SJSA1 (cell line): ENCODE data around the gene AOC1. TPM values are rescaled to one million over a fixed set of nuclear protein-coding genes. Genes with fewer than 3 reads are reported as not detected.

Source experiments
- DNase-seq, 2 experiments: peaks; one replicate each; pipeline ENCODE4 v3.0.0-alpha.2; 2015 to 2020; ENCODE audit warnings: low spot score in 2 of 2, low read depth in 1 of 2
- H3K27ac ChIP-seq: fragments of 250-450 bp; sonication (Bioruptor Pico); 2 replicates; pipeline ENCODE4 v1.5.1; 2020; ENCODE audit warnings: mild to moderate bottlenecking, moderate library complexity
- H3K27me3 ChIP-seq: fragments of 250-450 bp; sonication (Bioruptor Pico); replicated peaks from 2 replicates; pipeline ENCODE4 v1.5.1; 2020; ENCODE audit warnings: mild to moderate bottlenecking, moderate library complexity
- H3K36me3 ChIP-seq: fragments of 250-450 bp; sonication (Bioruptor Pico); 2 replicates; pipeline ENCODE4 v1.5.1; 2020; ENCODE audit warnings: mild to moderate bottlenecking
- H3K4me1 ChIP-seq: fragments of 250-450 bp; sonication (Bioruptor Pico); replicated peaks from 2 replicates; pipeline ENCODE4 v1.6.1; 2021; ENCODE audit warnings: mild to moderate bottlenecking
- H3K4me3 ChIP-seq: fragments of 250-450 bp; sonication (Bioruptor Pico); 2 replicates; pipeline ENCODE4 v1.5.1; 2020; ENCODE audit warnings: mild to moderate bottlenecking
- H3K9me3 ChIP-seq: fragments of 250-450 bp; sonication (Bioruptor Pico); replicated peaks from 2 replicates; pipeline ENCODE4 v1.5.1; 2020; ENCODE audit warnings: mild to moderate bottlenecking
- total RNA-seq: library from RNA; depleted of rRNA; stranded (reverse); fragments of >200 nt; shearing (Covaris generic); gene quantifications from 2 replicates; pipeline ENCODE4 v1.2.3, GENCODE V29; 2014

The AOC1 gene
- total RNA-seq, 1 experiment from 2014 or later, result not detected

DNA sequence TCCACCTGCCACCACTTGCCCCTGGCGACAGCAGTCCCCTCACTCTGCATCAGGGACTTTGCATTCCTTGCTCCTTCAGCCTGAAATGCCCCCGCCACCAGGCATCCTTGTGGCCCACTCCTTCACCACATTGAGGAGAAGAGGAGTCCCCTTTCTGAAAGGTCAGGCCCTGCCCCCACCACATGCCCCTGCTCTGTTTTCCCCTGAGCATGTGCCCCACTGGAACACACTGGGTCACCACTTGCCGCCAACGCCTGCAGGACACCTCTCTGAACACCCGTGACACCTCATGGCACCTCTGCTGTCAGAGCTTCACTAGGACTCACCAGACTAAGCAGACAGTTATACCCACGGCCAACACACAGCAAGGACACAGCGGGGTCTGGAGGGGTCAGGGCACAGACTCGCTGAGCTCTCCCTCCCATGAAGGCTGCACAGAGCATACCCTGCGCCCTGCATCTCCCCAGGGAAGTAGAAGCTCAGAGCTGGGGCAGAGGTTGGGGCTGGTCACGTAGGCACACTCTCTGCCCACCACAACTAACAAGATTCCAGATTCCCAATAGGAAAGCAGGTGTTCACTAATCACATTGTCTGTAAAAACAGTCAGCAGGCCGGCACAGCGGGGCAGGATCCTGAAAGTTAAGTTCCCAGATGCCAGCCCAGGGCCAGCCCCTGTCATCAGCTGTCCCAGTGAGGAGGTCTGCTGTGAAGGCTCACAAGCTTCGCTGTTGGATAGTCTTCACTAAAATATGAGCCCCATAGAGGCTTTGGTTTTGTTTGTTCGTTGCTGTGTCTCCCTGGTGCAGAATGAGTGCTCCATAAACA lies 5.8 kb upstream of the AOC1 start:
- Histone ChIP-seq H3K27ac (no peak overlapping the region), H3K36me3 (no peaks in the 10 kb centered on the region), H3K27me3 (peaks cover 5% of the 10 kb centered on the region; the same call in 1 of the 2 replicates), H3K4me3 (no peak overlapping the region), H3K4me1 (no peaks in the 10 kb centered on the region), H3K9me3 (no peaks in the 10 kb centered on the region)
- DNase-seq, result no peak

DNA sequence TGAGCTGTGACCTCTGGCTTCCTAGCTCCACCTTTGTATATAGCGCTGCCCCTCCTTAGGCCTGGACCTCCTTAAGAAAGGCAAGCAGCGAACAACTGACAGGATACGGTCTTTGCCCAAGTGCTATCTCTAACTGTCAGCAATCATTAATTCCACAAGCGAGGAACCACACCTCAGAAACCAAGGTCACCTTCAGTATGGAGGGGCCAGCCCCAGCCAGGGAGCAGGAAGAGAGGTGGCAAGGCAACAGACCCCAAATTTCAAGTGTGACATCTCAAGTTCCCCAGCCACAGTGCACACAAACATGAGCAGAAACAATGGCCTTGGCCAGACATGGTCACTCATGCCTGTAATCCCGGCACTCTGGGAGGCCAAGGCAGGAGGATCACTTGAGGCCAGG lies 4.8 kb upstream of the AOC1 start:
- Histone ChIP-seq H3K4me1 (no peaks in the 10 kb centered on the region), H3K9me3 (no peaks in the 10 kb centered on the region), H3K27ac (no peak overlapping the region), H3K27me3 (peaks cover 8% of the 10 kb centered on the region), H3K4me3 (no peak overlapping the region), H3K36me3 (no peaks in the 10 kb centered on the region)
- DNase-seq, result peak in 1 of 2 experiments; percentile 30

DNA sequence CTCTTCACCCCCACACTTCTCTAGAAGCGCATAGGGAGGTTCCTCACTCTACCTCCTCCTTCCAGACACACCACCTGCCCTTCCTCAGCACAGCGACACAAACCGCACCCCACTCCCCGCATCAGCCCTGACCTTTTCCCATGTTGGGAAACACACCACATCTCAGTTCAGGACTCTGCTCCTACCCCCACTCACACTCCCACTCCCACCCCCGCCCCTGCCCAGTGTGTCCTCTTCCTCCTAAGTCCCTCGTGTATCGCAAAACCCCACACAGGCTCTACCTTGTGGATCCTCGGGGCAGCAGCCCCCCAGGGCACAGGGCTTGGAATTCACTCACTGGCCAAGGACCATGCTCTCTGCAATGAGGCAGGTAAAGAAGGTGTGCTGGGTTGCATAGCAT lies 4.2 kb upstream of the AOC1 start:
- Histone ChIP-seq H3K36me3 (no peaks in the 10 kb centered on the region), H3K4me1 (no peaks in the 10 kb centered on the region), H3K4me3 (no peak overlapping the region), H3K27ac (no peak overlapping the region), H3K27me3 (peaks cover 14% of the 10 kb centered on the region), H3K9me3 (no peaks in the 10 kb centered on the region)
- peak in 1 of 2 experiments; percentile 30 for DNase-seq

DNA sequence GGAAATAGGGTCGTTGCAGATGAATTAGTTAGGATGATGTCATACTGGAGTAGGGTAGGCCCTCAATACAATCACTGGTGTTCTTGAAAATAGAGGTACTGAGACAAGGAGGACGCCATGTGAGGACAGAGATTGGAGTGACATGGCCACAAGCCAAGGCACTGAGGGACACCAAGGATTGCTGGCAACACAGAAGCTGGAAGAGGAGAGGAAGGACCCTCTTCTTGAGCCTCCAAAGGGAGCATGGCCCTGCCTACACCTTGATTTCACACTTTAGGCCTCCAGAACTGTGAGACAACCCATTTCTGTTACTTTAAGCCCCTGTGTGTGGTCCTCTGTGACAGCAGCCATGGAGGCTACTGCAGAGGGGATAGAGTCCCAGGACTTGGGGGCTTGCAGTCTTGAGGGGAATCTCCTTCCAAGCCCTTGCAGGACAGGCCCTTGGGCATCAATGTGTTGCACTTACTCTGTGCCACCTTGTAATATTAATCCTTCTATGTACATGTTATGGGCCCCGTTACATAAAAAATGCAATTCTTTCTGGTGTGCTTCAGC lies 3.7 kb upstream of the AOC1 start:
- no peak overlapping the region for H3K4me3 ChIP-seq
- H3K27me3 ChIP-seq, result peaks cover 14% of the 10 kb centered on the region
- H3K4me1 ChIP-seq, result no peaks in the 10 kb centered on the region
- H3K36me3 ChIP-seq, result no peaks in the 10 kb centered on the region
- no peaks in the 10 kb centered on the region for H3K9me3 ChIP-seq
- peak in 1 of 2 experiments; percentile 25 for DNase-seq
- no peak overlapping the region for H3K27ac ChIP-seq

DNA sequence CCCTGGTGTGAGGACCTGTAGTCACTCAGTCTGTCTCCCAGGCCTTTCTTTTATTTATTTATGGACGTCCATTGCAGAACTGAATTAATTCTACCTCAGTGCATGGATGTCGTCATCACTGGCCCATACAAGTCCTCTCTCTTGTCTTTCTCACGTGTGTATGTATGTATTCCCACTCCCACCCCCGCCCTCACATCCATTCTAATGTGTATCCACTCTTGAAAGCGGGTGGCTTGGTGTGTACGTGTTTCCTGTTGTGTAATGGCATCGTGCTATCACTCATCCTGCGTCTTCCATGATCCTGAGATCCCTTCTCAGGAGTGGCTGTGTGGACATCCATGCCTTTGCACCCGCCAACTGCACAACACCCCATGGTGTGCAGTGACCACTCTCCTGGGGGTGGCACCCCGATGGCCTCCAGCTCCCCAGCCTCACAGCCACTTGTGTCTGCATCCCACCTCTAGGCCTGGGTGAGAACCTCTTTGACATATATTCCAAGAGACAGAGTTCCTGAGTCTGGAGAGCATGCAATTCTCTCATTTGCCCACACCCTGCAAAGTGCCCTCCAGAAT lies 3.0 kb upstream of the AOC1 start:
- H3K36me3 ChIP-seq, result no peaks in the 10 kb centered on the region
- H3K9me3 ChIP-seq, result no peaks in the 10 kb centered on the region
- H3K27me3 ChIP-seq, result peaks cover 14% of the 10 kb centered on the region
- DNase-seq, result peak in 1 of 2 experiments; percentile 27
- H3K4me1 ChIP-seq, result no peaks in the 10 kb centered on the region
- no peak overlapping the region for H3K27ac ChIP-seq
- H3K4me3 ChIP-seq, result no peak overlapping the region

DNA sequence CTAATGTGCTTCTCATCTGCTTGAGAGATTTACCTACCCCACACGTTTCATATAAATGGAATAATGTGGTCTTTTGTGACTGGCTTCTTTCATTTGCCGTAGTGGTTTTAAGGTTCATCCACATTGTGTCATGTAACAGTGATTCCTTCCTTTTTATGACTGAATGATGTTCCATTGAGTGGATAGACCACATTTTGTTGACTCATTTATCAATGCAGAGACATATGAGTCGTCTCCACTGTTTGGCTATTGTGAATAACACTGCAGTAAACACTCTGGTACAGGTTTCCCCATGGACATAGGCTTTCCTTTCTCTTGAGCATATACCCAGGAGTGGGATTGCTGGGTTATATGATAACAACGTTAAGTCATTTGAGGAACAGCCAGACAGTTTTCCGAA lies 2.0 kb upstream of the AOC1 start:
- Histone ChIP-seq H3K36me3 (no peaks in the 10 kb centered on the region), H3K4me1 (no peaks in the 10 kb centered on the region), H3K27me3 (peaks cover 14% of the 10 kb centered on the region), H3K27ac (no peak overlapping the region), H3K4me3 (no peak overlapping the region), H3K9me3 (no peaks in the 10 kb centered on the region)
- DNase-seq, result no peak

DNA sequence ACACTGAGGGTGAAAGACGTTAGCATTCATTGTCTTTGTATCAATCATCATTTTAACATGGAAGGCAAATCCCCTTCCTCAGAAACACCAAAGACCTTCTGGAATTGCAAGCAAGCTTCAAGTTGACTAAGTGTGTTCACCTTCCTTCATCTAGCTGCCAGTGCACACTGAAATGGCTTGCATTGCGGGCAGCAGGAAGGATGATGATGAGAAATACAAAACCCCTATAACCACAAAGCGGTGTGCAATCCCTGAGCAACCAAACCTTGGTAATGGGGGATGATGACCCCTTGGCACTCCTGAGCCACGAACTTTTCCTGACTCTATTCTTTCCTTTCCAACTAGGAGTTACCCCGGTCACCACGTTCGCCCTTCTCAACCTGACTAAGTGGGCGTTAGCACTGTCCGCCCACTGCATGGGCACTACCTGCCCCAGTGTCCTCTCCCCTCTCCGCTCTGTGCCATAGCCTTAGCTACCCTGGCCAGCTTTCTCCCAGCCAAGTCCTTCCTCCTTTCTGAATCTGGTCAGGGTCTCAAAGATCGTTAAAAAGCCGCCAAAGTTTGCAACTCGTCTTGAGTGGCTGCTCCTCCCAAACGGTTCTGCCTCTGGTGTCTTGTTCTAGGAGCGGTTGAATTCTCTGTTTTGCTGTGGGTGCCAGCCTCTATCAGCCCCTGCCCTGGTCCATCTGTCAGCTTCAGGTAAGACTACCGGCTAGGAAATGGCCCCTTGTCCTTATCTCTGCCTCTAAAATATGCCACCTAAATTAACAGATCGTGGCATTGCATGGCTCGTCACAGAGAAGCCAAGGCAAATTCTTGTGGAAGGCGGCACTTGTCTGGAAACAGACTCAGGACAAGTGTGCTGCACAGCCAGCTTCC lies 586 bp upstream of the AOC1 start:
- no peak overlapping the region for H3K27ac ChIP-seq

DNA sequence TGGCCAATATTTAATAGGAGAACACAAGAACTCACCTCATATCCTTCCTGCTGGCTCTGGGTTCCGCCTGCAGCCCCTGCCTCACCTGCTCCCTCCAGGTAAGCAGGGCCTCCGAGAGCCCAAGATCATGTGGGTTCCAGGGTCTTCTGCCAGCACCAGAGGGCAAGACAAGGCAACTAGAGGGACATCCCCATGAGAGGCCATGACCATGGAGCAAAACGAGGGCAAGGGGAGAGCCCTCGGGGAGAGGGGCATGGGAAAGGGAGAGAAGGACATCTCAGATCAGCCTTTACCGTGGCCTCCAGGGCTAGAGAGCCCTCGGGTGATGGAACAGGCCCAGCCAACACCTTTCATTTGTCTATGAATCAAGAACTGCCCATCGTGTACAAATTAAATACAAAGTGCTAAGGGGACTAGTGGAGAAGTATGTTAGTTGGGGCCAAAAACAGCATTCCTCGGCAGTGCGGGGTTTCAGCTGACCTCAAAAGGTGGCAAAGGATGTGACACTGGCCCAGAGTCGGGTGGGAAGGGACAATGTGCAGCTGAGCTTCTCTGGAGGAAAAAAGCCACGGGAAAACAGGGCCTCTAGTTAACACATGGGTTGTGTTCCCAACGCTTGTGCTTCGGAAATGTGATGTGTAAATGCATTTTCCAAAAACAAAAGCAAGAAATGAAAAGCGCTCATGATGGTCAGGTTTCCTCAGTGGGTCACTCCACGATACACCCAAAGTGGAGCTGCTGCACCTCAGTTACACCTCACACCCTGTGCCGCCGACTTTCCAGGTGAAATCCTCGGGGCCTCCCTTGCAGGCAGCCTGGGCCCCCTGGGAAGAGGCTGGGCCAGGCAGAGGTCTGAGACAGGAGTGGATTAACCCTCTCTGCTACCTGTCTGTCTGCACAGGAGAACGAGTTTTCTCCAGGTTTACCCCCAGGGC lies 2.0 kb downstream of the AOC1 start:
- H3K9me3 ChIP-seq, result no peaks in the 10 kb centered on the region

More for the DNA sequence above, 586 bp upstream of the AOC1 start:
- H3K27me3 ChIP-seq, result peaks cover 19% of the 10 kb centered on the region
- peak in 1 of 2 experiments; percentile 31 for DNase-seq
- H3K4me3 ChIP-seq, result no peak overlapping the region
- H3K36me3 ChIP-seq, result no peaks in the 10 kb centered on the region
- no peaks in the 10 kb centered on the region for H3K4me1 ChIP-seq
- H3K9me3 ChIP-seq, result no peaks in the 10 kb centered on the region

DNA sequence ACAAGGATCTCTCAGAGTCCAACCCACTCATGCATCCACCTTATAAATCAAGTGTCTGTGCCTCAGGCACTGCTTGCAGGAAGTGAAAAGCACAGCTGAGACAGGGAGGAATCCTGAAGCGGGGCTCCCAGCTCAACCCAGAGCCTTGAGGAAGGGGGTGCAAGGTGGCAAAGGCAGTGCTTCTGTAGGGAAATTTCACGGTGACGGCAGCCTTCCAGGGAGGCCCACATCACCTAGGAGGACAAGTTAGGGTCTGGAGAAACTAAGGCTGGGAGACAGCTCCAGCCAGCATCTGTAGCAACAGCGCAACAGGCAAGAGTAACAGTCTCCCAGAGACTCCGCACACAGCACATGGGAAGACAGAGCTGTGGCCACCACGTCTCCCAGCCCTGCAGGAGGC lies 2.7 kb downstream of the AOC1 start:
- peak in 1 of 2 experiments; percentile 26 for DNase-seq
- Histone ChIP-seq H3K9me3 (no peaks in the 10 kb centered on the region), H3K27ac (no peak overlapping the region), H3K4me3 (no peak overlapping the region), H3K4me1 (no peaks in the 10 kb centered on the region), H3K27me3 (peaks cover 16% of the 10 kb centered on the region), H3K36me3 (no peaks in the 10 kb centered on the region)

More for the DNA sequence above, 2.0 kb downstream of the AOC1 start:
- H3K27ac ChIP-seq, result no peak overlapping the region
- no peaks in the 10 kb centered on the region for H3K4me1 ChIP-seq
- H3K27me3 ChIP-seq, result peaks cover 19% of the 10 kb centered on the region
- no peaks in the 10 kb centered on the region for H3K36me3 ChIP-seq
- DNase-seq, result peak in 1 of 2 experiments; percentile 32
- H3K4me3 ChIP-seq, result no peak overlapping the region

DNA sequence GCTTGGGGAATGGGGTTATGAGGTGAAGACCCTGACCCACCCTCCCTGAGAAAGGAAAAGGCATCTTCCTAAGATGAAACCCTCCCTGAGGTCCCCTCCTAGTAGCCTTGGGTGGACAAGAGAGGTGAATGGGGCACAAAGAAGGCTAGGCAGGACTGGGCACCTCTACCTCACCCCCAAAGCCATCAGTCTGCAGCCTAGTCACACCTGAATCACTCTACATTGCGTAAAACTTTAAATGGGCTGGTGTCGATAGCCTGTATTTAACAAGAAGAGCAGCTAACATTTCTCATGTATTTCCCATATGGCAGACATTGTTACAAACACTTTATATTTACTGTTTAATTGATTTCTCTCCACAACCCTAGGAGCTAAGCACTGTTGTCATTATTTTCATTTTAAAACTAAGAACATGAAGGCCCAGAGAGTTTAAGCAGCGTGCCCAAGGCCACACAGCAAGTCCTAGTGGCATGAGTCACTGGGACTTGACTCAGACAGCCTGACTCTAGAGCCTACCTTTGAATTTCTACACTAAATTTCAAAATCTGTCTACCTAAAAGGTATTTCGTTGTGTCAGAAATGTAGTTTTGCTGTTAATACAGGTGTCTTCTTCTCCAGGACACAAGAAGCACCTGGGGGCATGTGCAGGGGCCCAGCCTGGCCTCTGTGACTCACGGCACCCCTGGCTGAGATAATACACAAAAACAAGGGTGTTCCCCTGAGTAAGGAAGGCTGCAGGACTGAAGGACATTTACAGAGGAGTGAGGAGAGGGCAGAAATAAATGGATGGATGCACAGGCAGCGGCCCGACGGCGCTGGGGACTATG lies 3.4 kb downstream of the AOC1 start:
- H3K27me3 ChIP-seq, result peaks cover 14% of the 10 kb centered on the region
- no peaks in the 10 kb centered on the region for H3K36me3 ChIP-seq
- H3K4me1 ChIP-seq, result no peaks in the 10 kb centered on the region
- H3K9me3 ChIP-seq, result no peaks in the 10 kb centered on the region
- peak in 1 of 2 experiments; percentile 8 for DNase-seq
- H3K4me3 ChIP-seq, result no peak overlapping the region
- H3K27ac ChIP-seq, result no peak overlapping the region

DNA sequence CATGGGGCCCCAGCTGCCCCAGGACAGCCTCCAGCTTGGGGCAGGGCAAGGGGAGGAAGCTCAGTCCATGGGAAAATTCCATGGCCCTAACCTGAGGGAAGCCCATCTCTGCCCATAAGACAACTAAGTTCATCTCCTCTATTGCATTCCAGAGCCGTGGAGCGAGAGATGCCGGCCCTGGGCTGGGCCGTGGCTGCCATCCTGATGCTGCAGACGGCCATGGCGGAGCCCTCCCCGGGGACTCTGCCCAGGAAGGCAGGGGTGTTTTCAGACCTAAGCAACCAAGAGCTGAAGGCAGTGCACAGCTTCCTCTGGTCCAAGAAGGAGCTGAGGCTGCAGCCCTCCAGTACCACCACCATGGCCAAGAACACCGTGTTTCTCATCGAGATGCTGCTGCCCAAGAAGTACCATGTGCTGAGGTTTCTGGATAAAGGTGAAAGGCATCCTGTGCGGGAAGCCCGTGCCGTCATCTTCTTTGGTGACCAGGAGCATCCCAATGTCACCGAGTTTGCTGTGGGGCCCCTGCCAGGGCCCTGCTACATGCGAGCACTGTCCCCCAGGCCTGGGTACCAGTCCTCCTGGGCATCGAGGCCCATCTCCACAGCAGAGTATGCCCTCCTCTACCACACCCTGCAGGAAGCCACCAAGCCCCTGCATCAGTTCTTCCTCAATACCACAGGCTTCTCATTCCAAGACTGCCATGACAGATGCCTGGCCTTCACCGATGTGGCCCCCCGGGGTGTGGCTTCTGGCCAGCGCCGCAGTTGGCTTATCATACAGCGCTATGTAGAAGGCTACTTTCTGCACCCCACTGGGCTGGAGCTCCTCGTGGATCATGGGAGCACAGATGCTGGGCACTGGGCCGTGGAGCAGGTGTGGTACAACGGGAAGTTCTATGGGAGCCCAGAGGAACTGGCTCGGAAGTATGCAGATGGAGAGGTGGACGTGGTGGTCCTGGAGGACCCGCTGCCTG lies 4.3 kb downstream of the AOC1 start:
- no peaks in the 10 kb centered on the region for H3K36me3 ChIP-seq
- peaks cover 14% of the 10 kb centered on the region for H3K27me3 ChIP-seq
- DNase-seq, result peak in 1 of 2 experiments; percentile 28
- no peak overlapping the region for H3K4me3 ChIP-seq
- no peaks in the 10 kb centered on the region for H3K4me1 ChIP-seq
- no peak overlapping the region for H3K27ac ChIP-seq
- H3K9me3 ChIP-seq, result no peaks in the 10 kb centered on the region
